Osteoblast (primary cell): ENCODE results near the gene TMEM9B. TPM values are rescaled to one million over a fixed set of nuclear protein-coding genes. Genes with fewer than 3 reads are reported as not detected.

Source experiments
- DNase-seq: peaks from one replicate; pipeline ENCODE4 v3.0.0; 2011; ENCODE audit warnings: low spot score, mixed read lengths; ENCODE audit not compliant: insufficient read length; ENCODE audit errors: missing footprints
- H2AFZ ChIP-seq: 2 replicates; pipeline ENCODE4 v1.6.0; 2011; ENCODE audit warnings: mild to moderate bottlenecking, low read length
- H3K27ac ChIP-seq: 2 replicates; pipeline ENCODE4 v1.5.1; 2011; ENCODE audit warnings: mild to moderate bottlenecking, low read depth, low read length, moderate library complexity
- H3K27me3 ChIP-seq: 2 replicates; pipeline ENCODE4 v1.6.0; 2012; ENCODE audit warnings: mild to moderate bottlenecking, control low read depth, inconsistent platforms, low read length, moderate library complexity; ENCODE audit not compliant: insufficient read depth
- H3K36me3 ChIP-seq: 2 replicates; pipeline ENCODE4 v1.5.1; 2011; ENCODE audit warnings: mild to moderate bottlenecking, low read length, control low read depth, moderate library complexity; ENCODE audit not compliant: insufficient read depth
- H3K4me1 ChIP-seq: 2 replicates; pipeline ENCODE4 v1.5.1; 2011; ENCODE audit warnings: mild to moderate bottlenecking, low read length, control low read depth, moderate library complexity; ENCODE audit not compliant: insufficient read depth
- H3K4me2 ChIP-seq: 2 replicates; pipeline ENCODE4 v1.6.0; 2011; ENCODE audit warnings: mild to moderate bottlenecking, low read length; ENCODE audit not compliant: insufficient read depth
- H3K4me3 ChIP-seq: fragments of 200-600 bp; sonication (generic); 3 replicates; pipeline ENCODE4 v1.5.1; 2012; ENCODE audit warnings: mild to moderate bottlenecking, low read length, inconsistent platforms; ENCODE audit not compliant: insufficient read depth
- H3K79me2 ChIP-seq: 2 replicates; pipeline ENCODE4 v1.6.0; 2012; ENCODE audit warnings: mild to moderate bottlenecking, low read length, control low read depth, inconsistent platforms; ENCODE audit not compliant: insufficient read depth
- H3K9me3 ChIP-seq: 2 replicates; pipeline ENCODE4 v1.5.1; 2011; ENCODE audit warnings: low read depth, low read length, control low read depth
- H4K20me1 ChIP-seq: 2 replicates; pipeline ENCODE4 v1.6.0; 2012; ENCODE audit warnings: mild to moderate bottlenecking, low read length, control low read depth; ENCODE audit not compliant: insufficient read depth
- CTCF ChIP-seq: IDR thresholded peaks from 2 replicates; pipeline ENCODE4 v1.5.1; 2011; ENCODE audit warnings: mild to moderate bottlenecking, low read depth, low read length, moderate library complexity; ENCODE audit errors: extremely low read depth
- total RNA-seq: library from RNA; depleted of rRNA; stranded (reverse); fragments of >200 nt; gene quantifications from 2 replicates; pipeline ENCODE4 v1.2.3, GENCODE V29; 2012

Gene TMEM9B
- total RNA-seq, 1 donor: 32.6 TPM

- H2AFZ ChIP-seq: no peak overlapping the region
- TF ChIP-seq CTCF: no peak
- no peaks in the 10 kb centered on the region for H3K4me1 ChIP-seq
- no peaks in the 10 kb centered on the region for H3K36me3 ChIP-seq
- no peak overlapping the region for H3K4me2 ChIP-seq
- no peak overlapping the region for H3K4me3 ChIP-seq
- H4K20me1 ChIP-seq: no peaks in the 10 kb centered on the region
- H3K9me3 ChIP-seq: no peaks in the 10 kb centered on the region
- no peaks in the 10 kb centered on the region for H3K27me3 ChIP-seq
- no peak overlapping the region for H3K27ac ChIP-seq
- no peaks in the 10 kb centered on the region for H3K79me2 ChIP-seq
- DNase-seq: no peak
These were observed 8.9 kb upstream of the TMEM9B start for GRCh38 chr11:8973121-8973520.

DNA sequence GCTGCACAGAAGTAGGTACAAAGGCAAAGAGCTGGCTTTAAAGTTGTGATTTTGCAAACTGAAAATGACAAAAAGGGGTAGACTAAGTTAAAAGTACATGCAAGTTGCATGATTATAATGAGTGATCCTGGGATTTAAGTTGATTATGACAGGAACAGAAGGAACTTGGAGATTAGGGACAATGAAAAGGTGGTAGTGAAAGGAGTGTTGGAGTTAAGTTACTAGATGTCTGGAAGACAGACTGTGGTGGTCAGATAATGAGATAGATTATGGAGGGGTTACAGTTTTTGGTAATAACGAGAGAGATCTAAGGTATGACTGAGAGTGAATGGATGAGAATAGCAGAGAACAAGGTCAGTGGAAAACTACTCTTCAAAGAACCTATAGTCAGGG is 7.7 kb upstream of the TMEM9B start:
- H3K4me2 ChIP-seq: no peak overlapping the region
- H3K36me3 ChIP-seq: no peaks in the 10 kb centered on the region
- no peaks in the 10 kb centered on the region for H3K4me1 ChIP-seq
- H2AFZ ChIP-seq: no peak overlapping the region
- no peak overlapping the region for H3K27ac ChIP-seq
- no peaks in the 10 kb centered on the region for H3K9me3 ChIP-seq
- H3K79me2 ChIP-seq: no peaks in the 10 kb centered on the region
- no peak for DNase-seq
- H4K20me1 ChIP-seq: no peaks in the 10 kb centered on the region
- no peaks in the 10 kb centered on the region for H3K27me3 ChIP-seq
- no peak overlapping the region for H3K4me3 ChIP-seq
- TF ChIP-seq CTCF: no peak

GRCh38 chr11:8971196-8971923 is 7.1 kb upstream of the TMEM9B start:
- no peaks in the 10 kb centered on the region for H3K4me1 ChIP-seq
- no peaks in the 10 kb centered on the region for H4K20me1 ChIP-seq
- H3K4me2 ChIP-seq: no peak overlapping the region
- no peaks in the 10 kb centered on the region for H3K36me3 ChIP-seq
- no peaks in the 10 kb centered on the region for H3K79me2 ChIP-seq
- no peaks in the 10 kb centered on the region for H3K27me3 ChIP-seq
- H3K27ac ChIP-seq: no peak overlapping the region
- H2AFZ ChIP-seq: no peak overlapping the region
- H3K9me3 ChIP-seq: no peaks in the 10 kb centered on the region
- DNase-seq: no peak
- TF ChIP-seq CTCF: no peak
- H3K4me3 ChIP-seq: no peak overlapping the region

- DNase-seq: no peak
- no peak for TF ChIP-seq CTCF
- no peak overlapping the region for H3K27ac ChIP-seq
- no peak overlapping the region for H3K4me3 ChIP-seq
- no peak overlapping the region for H2AFZ ChIP-seq
- H3K36me3 ChIP-seq: no peaks in the 10 kb centered on the region
- no peak overlapping the region for H3K4me2 ChIP-seq
- H4K20me1 ChIP-seq: peaks cover 6% of the 10 kb centered on the region
- peaks cover 15% of the 10 kb centered on the region for H3K4me1 ChIP-seq
- H3K9me3 ChIP-seq: no peaks in the 10 kb centered on the region
- peaks cover 24% of the 10 kb centered on the region for H3K79me2 ChIP-seq
- H3K27me3 ChIP-seq: no peaks in the 10 kb centered on the region
These were observed 2.9 kb upstream of the TMEM9B start for GRCh38 chr11:8967184-8967583.
